Activated gamma-delta T cell (primary cell): ENCODE measurements around the gene PLPP2.

Experiments used
- DNase-seq: peaks from one replicate; lab custom pipeline; 2025; lab: John Stamatoyannopoulos, UW

The PLPP2 gene

GRCh38 chr19:293436-294110, 2.4 kb upstream of the PLPP2 start:
- DNase-seq, result no peak

DNA sequence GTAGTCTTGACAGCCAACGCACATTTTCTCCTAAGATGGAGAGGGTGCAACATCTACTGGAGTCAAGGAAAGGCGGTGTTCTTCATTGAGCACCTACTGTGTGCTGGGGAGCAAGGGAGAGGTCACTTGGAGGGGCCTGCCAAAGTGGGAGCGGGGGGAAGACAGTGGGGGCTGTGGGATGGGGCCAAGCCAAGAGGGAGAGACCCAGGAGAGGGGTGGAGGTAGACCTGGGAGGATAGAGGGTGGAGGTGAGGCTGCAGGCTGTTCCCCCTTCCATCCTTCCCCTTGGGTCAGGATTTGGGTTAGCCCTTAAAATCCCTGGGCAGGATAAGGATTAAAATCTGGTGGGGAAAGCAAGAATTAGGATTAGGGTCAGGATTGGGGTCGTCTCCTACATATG, 1.7 kb upstream of the PLPP2 start:
- DNase-seq, result no peak

GRCh38 chr19:292281-292884, 1.2 kb upstream of the PLPP2 start:
- no peak for DNase-seq

GRCh38 chr19:291561-292280, 518 bp upstream of the PLPP2 start:
- no peak for DNase-seq

GRCh38 chr19:290372-291005, 714 bp downstream of the PLPP2 start:
- DNase-seq, result peak; percentile 56

- DNase-seq, result no peak
Measured at GRCh38 chr19:289651-290371, 1.4 kb downstream of the PLPP2 start.

GRCh38 chr19:288911-289310, 2.3 kb downstream of the PLPP2 start:
- no peak for DNase-seq

DNA sequence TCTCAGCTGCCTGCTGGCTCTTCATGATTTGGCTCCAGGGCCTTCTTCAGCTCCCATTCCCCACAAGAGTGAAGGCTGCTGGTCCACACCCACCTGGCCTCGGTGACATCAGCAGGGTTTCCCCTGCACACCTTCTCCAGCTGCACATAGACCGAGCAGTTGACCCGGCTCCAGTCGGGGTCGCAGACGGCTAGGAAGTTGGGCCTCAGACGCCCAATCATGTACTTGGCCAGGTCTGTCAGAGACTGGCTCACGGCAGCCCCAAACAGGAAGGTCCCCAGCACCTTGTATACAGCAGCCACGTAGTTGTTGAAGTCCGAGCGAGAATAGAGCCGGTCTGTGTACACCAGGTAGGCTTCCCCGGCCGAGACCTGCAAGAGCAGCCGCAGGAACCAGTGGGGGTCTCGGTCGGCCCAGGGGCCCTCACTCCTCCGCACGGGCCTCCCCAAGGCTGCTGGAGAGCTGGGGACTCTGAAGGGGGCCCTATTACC, 3.8 kb downstream of the PLPP2 start:
- no peak for DNase-seq

DNA sequence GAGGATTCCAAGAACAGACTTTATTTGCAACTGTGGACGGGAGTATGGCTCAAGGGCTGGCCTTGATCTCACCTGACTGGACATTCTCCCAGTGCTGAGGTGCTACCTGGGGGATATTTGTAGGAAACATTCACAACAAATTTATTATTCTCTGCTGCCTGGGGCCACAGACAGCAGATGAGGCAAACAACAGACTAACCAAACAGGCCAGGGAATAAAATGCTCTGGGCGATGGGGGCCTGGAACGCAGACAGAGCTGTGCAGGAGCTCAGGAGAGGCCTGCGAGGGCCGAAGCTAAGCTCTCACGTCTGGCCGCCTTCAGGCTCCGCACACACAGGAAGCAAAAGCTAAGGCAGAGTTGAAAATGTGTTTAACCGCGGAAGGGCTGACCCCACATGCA, 7.8 kb downstream of the PLPP2 start:
- no peak for DNase-seq

GRCh38 chr19:282501-282900, 8.7 kb downstream of the PLPP2 start:
- no peak for DNase-seq

GRCh38 chr19:281992-282391, 9.2 kb downstream of the PLPP2 start:
- DNase-seq, result no peak

GRCh38 chr19:281156-281853, 9.9 kb downstream of the PLPP2 start:
- DNase-seq, result no peak

- no peak for DNase-seq
Measured at GRCh38 chr19:280541-281009, 10.6 kb downstream of the PLPP2 start.

- no peak for DNase-seq
Measured at GRCh38 chr19:279656-280055, 11.5 kb downstream of the PLPP2 start.

GRCh38 chr19:279231-279630, 12.0 kb downstream of the PLPP2 start:
- no peak for DNase-seq

GRCh38 chr19:277581-278165, 13.5 kb downstream of the PLPP2 start:
- no peak for DNase-seq

- DNase-seq, result no peak
Measured at GRCh38 chr19:277131-277530, 14.1 kb downstream of the PLPP2 start.

- no peak for DNase-seq
Measured at GRCh38 chr19:275958-276646, 15.1 kb downstream of the PLPP2 start.

DNA sequence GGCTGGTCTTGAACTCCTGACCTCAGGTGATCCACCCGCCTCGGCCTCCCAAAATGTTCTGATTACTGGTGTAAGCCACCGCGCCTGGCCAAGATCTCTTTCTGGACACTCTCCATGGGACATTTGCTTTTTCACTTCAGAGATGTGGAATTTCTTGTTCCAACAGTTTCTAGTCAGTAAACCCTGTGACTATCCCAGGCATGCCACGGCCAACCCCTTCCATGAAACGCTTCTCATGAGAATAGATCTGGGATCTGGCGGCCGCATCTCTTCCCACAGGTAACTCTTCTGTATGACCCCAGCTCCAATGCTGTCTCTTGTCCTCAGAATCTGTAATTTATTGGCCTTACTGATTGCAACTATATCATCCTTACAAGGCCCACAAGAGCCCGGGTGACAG, 16.2 kb downstream of the PLPP2 start:
- no peak for DNase-seq

GRCh38 chr19:273393-273792, 17.8 kb downstream of the PLPP2 start:
- no peak for DNase-seq
